Mammary epithelial cell (primary cell): Measurements from ENCODE around the gene LRFN5.

Experiments
- CTCF ChIP-seq, 2 donors: IDR thresholded peaks in 1 of 2; conservative IDR thresholded peaks in 1 of 2; 2 replicates each; pipeline ENCODE4 v1.5.1; 2011 to 2012; ENCODE audit warnings: inconsistent platforms in 2 of 2, low read length in 2 of 2, mild to moderate bottlenecking in 2 of 2, control low read depth in 1 of 2, low read depth in 1 of 2; ENCODE audit not compliant: insufficient read depth in 1 of 2; ENCODE audit errors: extremely low read depth in 1 of 2
- EZH2 ChIP-seq: IDR thresholded peaks from 2 replicates; pipeline ENCODE4 v1.6.1; 2012; ENCODE audit warnings: low read length, inconsistent platforms, borderline replicate concordance

- TF ChIP-seq CTCF (conservative IDR thresholded peaks at IDR 0.05 in 1 of 2, IDR thresholded peaks at IDR 0.05 in 1 of 2; ENCODE audit: extremely low read depth in 1 of 2, insufficient read depth in 1 of 2, low read depth in 1 of 2, low read length in 2 of 2) (no peak), EZH2 (no peak)
Observed at GRCh38 chr14:41825622-41826021, 218.9 kb downstream of the LRFN5 start.
